CD4-positive, alpha-beta T cell treated with Interleukin-21 for 1 hour (primary cell): ENCODE data around the gene RALGPS2.

Experiments used
- DNase-seq: peaks from one replicate; pipeline ENCODE4 v3.0.0-alpha.2; 2020

RALGPS2 gene

DNA sequence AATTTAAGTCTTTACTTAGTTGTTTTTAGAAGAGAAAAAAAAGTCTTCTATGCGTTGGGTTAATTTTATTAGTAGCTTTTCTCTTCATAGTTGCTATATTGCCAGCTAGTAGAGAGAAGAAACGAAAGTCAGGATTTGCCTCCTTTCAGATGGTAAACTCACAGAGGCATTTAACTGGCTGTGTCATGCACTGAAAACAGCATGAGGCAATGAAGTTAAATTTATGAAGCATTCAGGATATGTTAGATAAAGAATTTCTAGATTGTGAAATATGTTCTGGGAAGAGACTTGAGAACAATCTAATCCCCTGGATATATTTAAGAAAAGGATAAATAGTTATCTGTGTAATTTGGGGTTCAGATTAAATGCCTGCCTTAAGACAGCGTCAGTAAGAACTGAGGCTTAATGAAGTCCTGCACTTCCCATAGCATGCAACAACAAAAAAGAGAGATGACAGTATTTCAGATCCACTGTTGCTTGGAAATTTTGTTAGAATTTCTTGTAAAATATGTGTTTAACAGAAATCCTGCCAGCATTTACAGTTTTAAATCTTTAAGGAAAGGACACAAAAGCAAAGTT lies 144.2 kb downstream of the RALGPS2 start:
- no peak for DNase-seq

DNA sequence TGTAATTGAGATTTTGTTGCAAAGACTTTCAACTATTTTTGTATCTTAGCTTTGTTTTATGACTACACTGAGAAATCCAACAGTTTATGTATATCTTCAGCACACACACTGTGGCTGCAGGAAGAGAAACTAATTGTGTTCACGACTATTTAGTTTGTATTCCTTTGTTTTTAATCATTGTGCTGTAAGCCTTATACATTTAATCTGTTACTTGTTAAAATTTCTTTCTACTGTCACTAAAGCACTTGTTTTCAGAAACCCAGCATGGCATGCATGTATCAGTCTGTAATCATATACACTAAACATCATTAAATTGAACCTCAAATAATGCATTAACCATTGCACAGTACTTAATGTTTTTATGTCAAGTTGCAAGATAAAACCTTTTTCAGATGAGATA lies 145.2 kb downstream of the RALGPS2 start:
- no peak for DNase-seq

DNA sequence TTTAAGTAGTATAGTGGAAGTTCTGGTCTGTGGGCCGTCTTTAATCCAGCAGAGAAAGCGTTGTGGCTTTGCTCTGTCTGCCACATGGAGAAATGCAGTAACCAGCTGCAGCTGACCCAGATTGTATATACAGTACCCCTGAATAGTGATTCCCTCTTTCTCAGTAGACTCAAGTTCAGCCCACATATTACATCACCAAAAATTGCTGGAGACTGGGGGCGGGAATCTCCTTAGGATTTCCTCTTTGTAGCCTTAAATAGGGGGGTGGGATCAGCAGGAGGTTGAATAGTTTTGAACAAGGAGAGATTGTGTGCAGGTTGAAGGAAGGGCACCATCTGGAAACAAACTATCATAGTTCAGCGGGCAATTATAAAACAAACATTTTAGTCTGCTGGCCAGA lies 145.9 kb downstream of the RALGPS2 start, which contains the start of gene ANGPTL1:
ANGPTL1 (minus strand) TSS at position 134 of the 400 bp plus-strand sequence. CDS start 5,301 bp downstream, outside the sequence.
- DNase-seq: no peak

DNA sequence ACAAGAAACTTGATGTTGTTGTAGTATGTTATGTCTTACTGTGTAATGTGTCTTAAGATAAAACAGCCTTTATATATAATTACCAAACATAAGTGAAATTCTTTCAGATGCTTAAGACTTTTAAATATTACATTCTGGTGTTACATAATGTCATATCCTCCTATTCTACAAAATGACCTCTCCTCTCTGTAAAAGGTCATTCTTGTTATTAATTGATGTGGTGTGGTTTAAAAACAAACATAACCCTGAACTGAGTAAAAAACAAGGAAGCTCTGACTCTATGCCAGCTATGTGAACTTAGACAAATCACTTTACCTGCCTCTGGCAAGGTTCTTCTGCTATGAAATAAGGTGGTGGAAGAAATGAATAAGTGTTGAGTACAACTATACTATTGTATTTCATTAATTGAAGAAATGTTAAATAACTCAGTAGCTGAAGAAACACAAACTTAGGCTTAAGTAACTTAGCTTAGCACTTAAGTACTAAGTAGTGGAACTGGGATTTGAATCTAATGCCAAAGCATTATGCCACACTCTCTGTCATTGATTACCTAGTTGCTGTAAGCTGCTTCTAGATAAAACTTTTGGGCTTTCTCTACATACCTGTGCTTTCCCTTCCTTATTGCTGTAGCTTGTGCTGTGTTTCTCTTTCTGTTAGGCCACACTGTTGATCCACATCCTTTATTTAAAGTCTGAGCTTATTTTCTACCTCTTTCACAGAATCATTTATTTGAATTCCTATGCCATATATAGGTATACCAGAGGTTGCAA lies 146.7 kb downstream of the RALGPS2 start:
- no peak for DNase-seq

DNA sequence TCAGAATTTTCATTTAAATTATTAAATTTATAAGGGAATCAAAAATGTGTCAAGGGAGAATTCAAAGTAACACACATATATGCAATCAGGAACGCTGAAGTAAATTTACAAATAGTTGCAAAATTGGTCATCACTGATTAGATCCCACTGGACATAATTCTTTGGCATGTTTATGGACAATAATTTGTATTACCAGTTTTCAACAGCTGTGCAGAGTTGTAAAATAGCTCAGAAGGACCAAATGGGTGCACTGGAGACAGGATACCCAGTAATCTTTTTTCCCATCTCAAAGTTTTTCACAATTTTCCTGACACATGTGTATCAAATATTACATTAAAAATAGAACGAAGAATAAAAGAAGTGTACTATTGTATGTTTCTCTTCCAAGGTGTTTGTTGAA lies 149.9 kb downstream of the RALGPS2 start:
- DNase-seq: no peak

DNA sequence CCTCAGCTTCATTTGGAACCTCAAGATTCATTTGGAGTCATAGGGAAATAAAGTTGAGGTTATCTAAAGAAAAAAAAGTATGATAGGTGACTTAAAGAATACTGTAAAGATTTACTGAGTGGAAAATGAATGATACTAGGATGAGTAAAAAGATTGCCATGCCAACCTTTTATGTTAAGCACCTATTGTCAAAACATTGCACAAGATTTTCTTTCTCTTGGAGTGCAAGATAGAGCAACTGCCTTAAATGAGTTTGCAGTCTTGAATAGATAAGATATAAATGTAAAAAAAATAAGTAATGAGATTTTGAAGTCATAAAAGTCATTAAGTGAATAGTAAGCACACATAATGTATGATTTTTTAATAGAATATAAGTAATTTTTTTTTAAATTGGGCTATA lies 150.9 kb downstream of the RALGPS2 start:
- no peak for DNase-seq

DNA sequence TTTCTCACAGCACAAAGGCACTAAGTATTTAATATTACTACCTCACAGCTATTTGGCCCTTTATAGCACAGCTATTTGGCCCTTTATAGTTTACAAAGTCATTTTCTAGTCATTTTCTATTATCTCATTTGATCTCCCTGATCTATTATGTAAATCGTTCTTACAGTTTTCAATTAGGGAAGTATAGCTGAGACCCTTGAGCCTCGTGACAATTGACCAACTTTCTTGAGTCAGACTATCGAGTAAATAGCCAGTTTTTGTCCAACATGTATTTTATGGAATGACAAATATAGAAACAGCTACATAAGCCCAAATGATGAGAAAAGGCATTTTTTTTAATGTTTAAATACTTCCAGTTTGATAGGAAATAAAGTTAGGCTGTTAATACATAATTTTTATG lies 152.9 kb downstream of the RALGPS2 start:
- no peak for DNase-seq

DNA sequence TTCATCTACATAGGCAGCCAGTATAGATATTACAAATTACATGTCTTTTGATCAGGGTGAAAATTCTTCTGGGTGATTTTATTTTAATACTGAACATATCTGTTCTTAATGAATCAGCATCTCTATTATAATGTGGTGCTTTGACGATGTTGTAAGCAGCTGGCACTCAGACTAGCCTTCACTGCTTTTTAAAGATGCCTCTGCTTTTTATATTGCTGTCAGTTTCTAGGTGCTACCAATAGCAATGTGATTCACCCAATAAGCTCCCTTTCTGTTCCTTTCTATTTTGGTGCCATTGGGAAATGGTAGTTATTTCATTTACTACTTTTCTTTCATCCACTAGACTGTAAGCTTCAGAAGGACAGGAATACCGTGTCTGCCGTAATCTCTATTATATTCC lies 156.9 kb downstream of the RALGPS2 start:
- no peak for DNase-seq

DNA sequence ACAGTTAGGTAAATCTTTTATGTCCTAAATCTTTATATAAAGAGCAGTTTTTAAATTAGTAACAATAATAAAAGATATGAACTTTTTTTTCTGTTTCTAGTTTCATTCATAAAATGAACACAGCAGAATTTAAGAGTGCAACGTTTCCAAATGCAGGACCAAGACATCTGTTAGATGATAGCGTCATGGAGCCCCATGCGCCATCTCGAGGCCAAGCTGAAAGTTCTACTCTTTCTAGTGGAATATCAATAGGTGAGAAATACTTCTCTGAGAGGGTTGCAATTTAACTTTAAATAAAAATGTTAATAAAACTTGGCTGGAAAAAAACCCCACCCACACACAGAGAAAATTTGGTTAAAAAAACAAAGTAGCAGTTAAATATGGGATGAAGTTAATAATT lies 160.8 kb downstream of the RALGPS2 start:
- no peak for DNase-seq

DNA sequence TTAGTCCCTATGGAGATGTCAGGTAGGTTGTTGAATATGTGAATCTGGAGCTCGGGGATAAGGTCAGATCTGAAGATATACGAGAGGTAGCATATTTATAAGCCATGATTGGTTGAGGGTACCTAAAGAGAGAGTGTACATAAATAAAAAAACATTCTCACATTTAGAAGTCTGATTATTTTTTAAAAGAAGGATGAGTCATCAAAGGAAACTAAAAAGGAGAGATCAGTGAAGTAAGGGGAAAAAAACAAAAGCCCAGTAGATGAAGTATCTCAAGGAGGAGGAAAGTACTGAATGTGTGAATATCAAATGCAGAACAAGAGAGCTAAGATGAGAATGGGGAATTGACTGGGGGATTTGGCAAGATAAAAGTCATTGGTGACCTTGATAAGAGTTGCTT lies 161.5 kb downstream of the RALGPS2 start:
- no peak for DNase-seq

DNA sequence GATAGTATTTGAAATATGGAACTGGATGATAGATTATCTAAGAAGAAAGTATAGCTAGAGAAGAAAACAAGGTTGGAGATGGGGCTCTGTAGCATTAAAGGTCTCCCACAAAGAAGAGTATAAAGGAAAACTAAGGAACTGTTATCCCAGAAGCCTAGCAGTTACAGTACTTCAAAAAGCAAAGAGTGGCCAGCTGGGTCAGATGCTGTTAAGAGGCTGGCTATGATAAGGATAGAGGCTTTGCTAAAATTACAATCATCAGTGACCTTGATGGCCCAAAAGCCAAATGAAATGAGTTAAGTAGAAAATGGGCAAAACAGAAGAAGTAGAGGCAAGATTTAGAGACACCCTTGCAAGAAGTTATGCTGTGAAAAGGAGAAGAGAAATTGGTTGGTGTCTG lies 170.9 kb downstream of the RALGPS2 start:
- DNase-seq: no peak

DNA sequence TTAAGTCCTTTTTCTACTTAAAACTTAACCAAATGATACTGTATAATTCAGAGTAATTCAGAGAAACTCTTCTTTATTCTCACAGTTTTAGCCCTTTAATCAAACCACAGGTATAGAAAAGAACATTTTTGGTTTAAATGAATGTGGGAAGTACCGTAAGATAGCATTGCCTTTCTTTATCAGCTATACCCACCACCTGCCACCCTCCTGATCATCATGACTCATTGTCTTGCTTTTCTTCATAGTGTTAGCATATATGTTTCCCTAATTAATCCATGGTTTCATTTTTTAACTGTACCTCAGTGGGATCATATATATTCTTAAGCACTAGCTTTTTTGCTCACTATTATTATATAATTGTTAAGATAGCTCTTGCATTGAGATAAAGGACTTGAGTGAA lies 173.4 kb downstream of the RALGPS2 start:
- no peak for DNase-seq

DNA sequence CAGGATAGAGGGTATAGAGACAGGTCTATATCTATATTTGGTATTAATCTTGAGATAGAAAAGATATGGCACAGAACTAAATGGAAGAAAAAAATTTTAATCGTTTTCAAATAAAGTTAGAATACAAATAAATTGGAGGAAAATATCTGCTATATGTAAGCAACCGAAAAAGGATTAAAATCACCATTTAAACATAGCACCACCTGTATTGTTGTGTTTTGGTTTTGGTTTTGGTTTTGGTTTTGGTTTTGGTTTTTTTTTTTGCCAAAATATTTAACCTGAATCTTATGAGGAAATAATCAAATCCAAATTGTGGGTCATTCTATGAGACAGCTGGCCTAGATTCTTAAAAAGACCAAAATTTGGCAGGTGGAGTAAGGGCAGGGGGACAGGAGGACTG lies 174.4 kb downstream of the RALGPS2 start:
- DNase-seq: no peak

DNA sequence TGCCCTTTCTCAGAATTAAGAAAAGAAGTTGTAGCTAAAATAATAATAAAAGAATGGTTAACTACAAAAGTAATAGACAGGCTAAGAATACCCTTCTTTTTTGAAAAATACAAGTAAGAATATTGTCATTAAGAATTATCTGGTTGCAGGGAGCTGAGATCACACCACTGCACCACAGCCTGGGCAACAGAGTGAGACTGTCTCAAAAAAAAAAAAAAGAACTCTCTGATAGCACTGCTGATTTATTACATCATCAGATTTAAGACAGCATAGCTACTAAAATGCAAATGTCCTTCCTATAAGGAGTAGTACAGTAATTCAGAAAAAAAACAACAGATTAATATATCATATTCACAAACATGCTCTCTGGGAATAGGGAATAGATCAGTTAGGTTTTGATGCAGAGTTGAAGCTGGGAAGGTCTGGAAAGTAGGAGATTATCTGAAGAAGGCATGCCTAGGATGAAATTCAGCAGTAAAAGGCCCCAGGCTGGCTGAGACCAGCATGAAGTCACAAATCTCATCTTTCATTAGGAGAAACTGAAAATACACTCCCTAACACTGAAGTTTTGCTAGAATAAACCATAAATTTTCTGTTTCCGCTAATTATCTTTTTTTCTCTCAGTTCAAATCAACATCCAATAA lies 176.6 kb downstream of the RALGPS2 start:
- no peak for DNase-seq

DNA sequence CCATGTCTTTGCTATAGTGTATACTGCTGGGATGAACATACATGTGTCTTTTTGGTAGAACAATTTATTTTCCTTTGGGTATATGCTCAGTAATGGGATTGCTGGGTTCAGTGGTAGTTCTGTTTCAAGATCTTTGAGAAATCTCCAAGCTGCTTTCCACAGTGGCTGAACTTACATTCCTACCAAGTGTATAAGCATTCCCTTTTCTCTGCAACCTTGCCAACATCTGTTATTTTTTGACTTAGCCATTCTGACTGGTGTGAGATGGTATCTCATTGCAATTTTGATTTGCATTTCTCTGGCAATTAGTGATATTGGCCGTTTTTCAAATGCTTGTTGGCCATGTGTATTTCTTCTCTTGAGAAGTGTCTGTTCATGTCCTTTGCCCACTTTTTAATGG lies 183.3 kb downstream of the RALGPS2 start:
- no peak for DNase-seq

DNA sequence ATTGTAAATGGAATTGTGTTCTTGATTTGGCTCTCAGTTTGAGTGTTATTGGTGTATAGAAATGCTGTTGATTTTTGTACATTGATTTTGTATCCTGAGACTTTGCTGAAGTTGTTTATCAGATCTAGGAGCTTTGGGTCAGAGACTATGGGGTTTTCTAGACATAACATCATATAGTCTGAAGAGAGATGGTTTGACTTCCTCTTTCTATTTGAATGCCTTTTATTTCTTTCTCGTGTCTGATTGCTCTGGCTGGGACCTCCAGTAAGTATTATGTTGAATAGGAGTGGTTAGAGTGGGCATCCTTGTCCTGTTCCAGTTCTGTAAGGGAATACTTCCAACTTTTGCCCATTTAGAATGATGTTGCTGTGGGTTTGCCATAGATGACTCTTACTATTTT lies 185.0 kb downstream of the RALGPS2 start:
- DNase-seq: no peak

DNA sequence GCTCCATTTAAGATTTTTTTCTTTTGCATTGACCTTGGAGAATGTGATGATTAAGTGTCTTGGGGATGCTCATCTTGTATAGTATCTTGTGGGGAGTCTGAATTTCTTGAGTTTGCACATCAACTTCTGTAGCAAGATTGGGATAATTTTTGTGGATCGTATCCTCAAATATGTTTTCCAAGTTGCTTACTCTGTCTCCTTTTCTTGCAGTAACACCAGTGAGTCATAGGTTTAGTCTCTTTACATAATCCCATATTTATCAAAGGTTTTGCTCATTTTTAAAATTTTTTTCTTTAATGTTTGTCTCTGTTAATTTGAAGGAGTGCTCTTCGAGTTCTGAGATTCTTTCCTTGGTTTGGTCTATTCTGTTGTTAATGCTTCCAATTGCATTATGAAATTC lies 187.6 kb downstream of the RALGPS2 start:
- DNase-seq: no peak

DNA sequence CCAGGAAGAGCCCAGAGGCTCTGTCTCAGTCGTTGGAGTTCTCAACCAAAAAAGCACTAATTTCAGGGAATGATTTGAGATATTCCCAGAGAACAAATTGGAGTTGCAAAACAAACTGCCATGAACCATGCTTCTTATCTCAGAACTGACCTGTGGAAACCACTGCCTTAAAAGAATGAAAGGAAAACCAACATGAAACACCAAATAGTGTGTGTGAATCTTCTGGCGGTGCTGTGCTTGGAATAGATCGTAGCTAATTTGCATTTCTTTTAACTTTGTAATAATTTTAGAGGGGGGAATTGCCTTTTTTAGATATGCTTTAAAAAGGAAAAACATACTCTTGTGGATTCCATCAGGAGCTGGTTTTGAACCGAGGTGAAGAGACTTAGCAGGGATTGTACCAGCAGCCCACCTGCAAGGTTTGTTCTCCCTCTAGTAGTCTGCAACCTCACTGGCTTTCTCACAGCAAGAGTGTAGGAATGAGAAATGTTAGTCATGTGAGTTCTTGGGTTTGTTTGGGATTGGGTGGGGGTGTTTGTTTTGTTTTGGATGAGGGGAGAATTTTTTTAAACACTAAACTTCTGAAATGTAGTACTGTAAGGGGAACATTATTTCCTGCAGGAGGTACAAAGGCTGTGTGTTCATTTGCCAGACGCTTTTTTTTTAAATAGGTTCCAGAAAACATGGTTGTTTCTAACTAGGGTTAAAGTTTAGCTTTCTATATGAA lies 191.6 kb downstream of the RALGPS2 start:
- no peak for DNase-seq

DNA sequence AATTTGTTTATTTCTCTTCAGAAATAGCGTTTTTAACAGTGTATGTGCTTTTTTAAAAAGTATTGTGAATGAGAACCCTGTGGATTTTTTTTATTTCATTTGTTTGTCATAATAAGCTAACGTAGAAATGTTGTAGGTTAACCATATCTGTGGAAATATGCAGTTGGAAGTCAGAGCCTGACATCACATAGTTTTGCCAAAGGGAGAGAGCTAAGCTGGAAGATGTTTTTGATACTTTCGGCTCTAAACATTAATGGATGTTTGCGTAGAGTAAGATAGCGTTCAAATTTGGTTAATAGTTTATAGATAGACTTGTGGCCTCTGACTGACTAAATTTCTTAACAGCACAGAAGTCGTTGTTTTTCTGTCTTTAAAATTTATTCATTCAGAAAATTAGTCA lies 193.3 kb downstream of the RALGPS2 start:
- no peak for DNase-seq

DNA sequence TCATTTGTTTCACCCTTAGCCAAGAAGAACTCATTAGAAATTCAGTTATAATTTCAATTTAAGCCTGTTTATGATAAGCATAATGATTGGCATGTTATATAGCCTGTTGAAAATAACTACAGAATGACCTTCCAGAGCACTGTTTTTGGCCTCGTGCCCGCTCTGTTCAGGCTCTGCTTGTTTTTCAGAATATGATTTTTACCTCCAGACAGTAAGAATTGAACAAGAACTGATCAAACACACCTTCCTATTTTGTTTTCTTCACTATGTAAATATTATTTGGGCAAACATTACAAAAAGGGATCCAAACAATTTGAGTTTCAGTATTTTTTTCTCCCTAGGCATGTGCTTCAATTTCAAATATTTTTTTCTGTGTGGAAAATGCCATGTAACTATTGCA lies 193.9 kb downstream of the RALGPS2 start:
- DNase-seq: no peak

DNA sequence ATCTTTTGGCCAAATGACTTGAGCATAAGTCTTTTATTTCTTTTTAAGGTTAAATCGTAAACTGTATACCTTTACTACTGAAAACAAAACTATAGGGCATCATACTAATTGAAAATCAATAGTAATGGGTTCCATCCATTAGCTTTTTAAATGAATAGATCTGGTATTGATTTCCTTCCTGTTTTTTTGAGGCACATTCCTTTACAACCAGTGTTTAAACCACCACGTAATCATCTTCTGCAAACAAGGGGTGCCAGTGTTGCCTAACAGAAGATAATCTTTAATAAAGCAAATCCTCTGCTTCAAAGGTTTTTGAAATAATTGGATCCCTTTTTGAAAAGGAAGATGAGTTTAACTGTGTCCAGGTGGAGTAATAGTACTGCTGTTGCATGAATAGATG lies 194.5 kb downstream of the RALGPS2 start:
- DNase-seq: no peak

DNA sequence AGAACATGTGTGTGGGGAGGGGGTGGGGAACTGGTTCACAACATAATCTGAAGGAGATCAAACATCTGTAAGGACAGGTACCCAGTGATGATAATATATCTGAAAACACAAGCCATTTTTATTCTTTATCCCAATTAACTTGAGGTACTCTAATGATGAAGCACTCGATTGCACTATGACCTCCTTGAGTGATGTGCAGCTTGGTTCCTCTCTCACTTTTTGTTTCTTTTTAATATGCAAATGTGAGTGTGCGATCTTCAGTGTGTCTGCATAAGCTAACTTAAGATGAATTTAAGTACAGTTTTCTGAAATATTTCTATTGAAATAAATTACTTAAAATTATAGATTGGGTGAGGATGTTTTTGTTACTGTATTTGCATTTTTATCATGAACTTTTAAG lies 196.5 kb downstream of the RALGPS2 start:
- no peak for DNase-seq

DNA sequence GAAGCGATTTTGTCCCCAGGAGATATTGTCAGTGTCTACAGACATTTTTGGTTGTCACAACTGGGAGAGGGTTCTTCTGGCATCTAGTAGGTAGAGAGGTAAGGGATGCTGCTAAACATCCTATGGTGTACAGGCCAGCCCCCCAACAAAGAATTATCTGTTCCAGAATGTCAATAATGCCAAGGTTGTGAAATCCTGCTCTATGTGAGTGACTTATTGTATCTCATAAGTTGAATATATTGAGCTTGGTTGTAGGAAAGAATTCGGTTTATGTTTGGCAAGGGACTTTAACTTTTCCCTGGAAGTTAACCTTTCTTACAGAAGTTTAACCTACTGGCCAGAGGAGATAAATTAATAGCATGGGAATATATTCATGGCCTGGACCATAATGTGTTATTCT lies 198.5 kb downstream of the RALGPS2 start:
- no peak for DNase-seq

DNA sequence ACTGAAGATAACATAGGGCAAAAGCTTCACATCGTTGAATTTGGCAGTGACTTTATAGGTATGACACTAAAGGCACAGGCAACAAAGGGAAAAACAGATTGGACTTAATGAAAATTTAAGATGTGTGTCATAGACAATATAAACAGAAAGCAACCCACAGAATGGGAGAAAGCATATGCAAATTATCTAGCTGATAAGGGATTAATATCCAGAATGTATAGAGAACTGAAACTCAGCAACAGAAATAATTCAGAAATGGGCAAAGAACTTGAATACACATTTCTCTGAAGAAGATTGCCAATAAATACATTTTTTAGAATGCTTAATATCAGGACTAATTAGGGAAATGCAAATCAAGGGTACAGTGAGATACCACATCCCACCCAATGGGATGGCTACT lies 201.0 kb downstream of the RALGPS2 start:
- DNase-seq: no peak
